H1 (cell line): ENCODE results near the gene TMSB10. TPM values are rescaled to one million over a fixed set of nuclear protein-coding genes. Genes with fewer than 3 reads are reported as not detected.

Experiments
- KDM1A ChIP-seq: fragments of 200-600, 300-600 bp; sonication (generic); IDR thresholded peaks from 2 replicates; pipeline ENCODE4 v1.7.1; 2016; ENCODE audit warnings: mild to moderate bottlenecking, low read length, borderline replicate concordance
- SRF ChIP-seq: IDR thresholded peaks from 2 replicates; pipeline ENCODE4 v1.6.1; 2011; ENCODE audit warnings: mild to moderate bottlenecking, low read depth, low read length, moderate library complexity
- TEAD4 ChIP-seq: IDR thresholded peaks from 2 replicates; pipeline ENCODE4 v1.6.1; 2012; ENCODE audit warnings: low read depth, low read length, inconsistent platforms, mixed read lengths
- polyA plus RNA-seq, 7 experiments: library from polyadenylated mRNA; depleted of rRNA in 3 of 7; stranded (reverse) in 5 of 7; unstranded in 2 of 7; fragments of >200 nt in 5 of 7; fragments of 200-250 nt in 2 of 7; gene quantifications; 1 replicate in 5 of 7; 2 replicates in 1 of 7; 4 replicates in 1 of 7; pipeline versions ENCODE4 v1.2.1 to v1.2.3, GENCODE V29; 2011 to 2013; ENCODE audit warnings: missing spikeins in 2 of 7, mixed read lengths in 2 of 7
- total RNA-seq: library from RNA; stranded (reverse); fragmentation: NEBNext Ultra II Directional; extraction: Animal tissue kit (Norgen Biotek cat#: 25700); gene quantifications from 2 replicates; pipeline ENCODE4 v1.2.1, GENCODE V29; 2021

TMSB10 gene
- total and polyA plus RNA-seq, 2 of the 8 experiments (the other 6 are each of a cell fraction or from before 2014, with no cell fraction given), result 593 to 1,075 TPM

- TF ChIP-seq TEAD4 (no peak), KDM1A (no peak), SRF (no peak)
Observed at GRCh38 chr2:84891355-84892010, 14.0 kb upstream of the TMSB10 start (continued).
